WTC11 (cell line): ENCODE data around the gene IZUMO2. TPM values are rescaled to one million over a fixed set of nuclear protein-coding genes. Genes with fewer than 3 reads are reported as not detected.

ENCODE experiments used
- ATAC-seq: fragments of 200-7000 bp; cut with Tn5 transposase; 2 replicates; pipeline ENCODE4 v1.10.0; 2021; ENCODE audit warnings: mild to moderate bottlenecking, moderate library complexity
- CTCF ChIA-PET: fragments of 300-600 bp; sonication (Branson Sonifier 250); formaldehyde crosslinking; loops from one replicate; lab custom pipeline; 2021; ENCODE audit warnings: antibody characterized with exemption; lab: Charles Lee
- POLR2A ChIA-PET: fragments of 350-600 bp; sonication (Branson Sonifier 250); formaldehyde crosslinking; loops from one replicate; lab custom pipeline; 2021; ENCODE audit warnings: antibody characterized with exemption; lab: Charles Lee
- DNase-seq: peaks from one replicate; pipeline ENCODE4 v3.0.0; 2021; ENCODE audit warnings: low spot score
- H3K27ac Mint-ChIP-seq: 2 replicates; pipeline ENCODE4 v1.8.0; 2021; ENCODE audit warnings: mixed read lengths
- H3K27me3 Mint-ChIP-seq: 2 replicates; pipeline ENCODE4 v1.8.0; 2021; ENCODE audit warnings: low read depth, mild to moderate bottlenecking, moderate library complexity, mixed read lengths
- H3K36me3 Mint-ChIP-seq: 2 replicates; pipeline ENCODE4 v1.8.0; 2021; ENCODE audit warnings: mixed read lengths
- H3K4me1 Mint-ChIP-seq: 2 replicates; pipeline ENCODE4 v1.8.0; 2022; ENCODE audit warnings: mixed read lengths
- H3K4me3 Mint-ChIP-seq: 2 replicates; pipeline ENCODE4 v1.8.0; 2021; ENCODE audit warnings: mild to moderate bottlenecking, moderate library complexity, mixed read lengths
- H3K9me3 Mint-ChIP-seq: 2 replicates; pipeline ENCODE4 v1.8.0; 2021; ENCODE audit warnings: mixed read lengths
- ATF1 ChIP-seq: sonication (generic); formaldehyde crosslinking; IDR thresholded peaks from 2 replicates; pipeline ENCODE4 v1.8.1; 2023; ENCODE audit warnings: mild to moderate bottlenecking, moderate library complexity, missing genetic modification reagents
- CBFB ChIP-seq: sonication (generic); formaldehyde crosslinking; IDR thresholded peaks from 2 replicates; pipeline ENCODE4 v1.8.1; 2022; ENCODE audit warnings: mild to moderate bottlenecking, low read depth, missing genetic modification reagents
- CREB1 ChIP-seq: sonication (generic); formaldehyde crosslinking; IDR thresholded peaks from 2 replicates; pipeline ENCODE4 v1.8.0; 2023; ENCODE audit warnings: mild to moderate bottlenecking, missing genetic modification reagents
- FOXK1 ChIP-seq: sonication (generic); formaldehyde crosslinking; IDR thresholded peaks from 2 replicates; pipeline ENCODE4 v1.8.0; 2022; ENCODE audit warnings: mild to moderate bottlenecking, moderate library complexity, missing genetic modification reagents
- FOXP1 ChIP-seq: sonication (generic); formaldehyde crosslinking; IDR thresholded peaks from 2 replicates; pipeline ENCODE4 v1.8.0; 2022; ENCODE audit warnings: missing genetic modification reagents, mild to moderate bottlenecking, moderate library complexity, borderline replicate concordance
- HMGA2 ChIP-seq: fragments of 250-450 bp; sonication (Bioruptor Pico); IDR thresholded peaks from 2 replicates; pipeline ENCODE4 v1.4.0; 2021; ENCODE audit warnings: mild to moderate bottlenecking, moderate library complexity
- IRF2 ChIP-seq: sonication (generic); formaldehyde crosslinking; IDR thresholded peaks from 2 replicates; pipeline ENCODE4 v1.8.0; 2022; ENCODE audit warnings: low read depth, missing genetic modification reagents, borderline replicate concordance
- JAZF1 ChIP-seq: fragments of 250-450 bp; sonication (Bioruptor Pico); IDR thresholded peaks from 2 replicates; pipeline ENCODE4 v1.9.0; 2021; ENCODE audit warnings: moderate library complexity, mild to moderate bottlenecking, inconsistent platforms
- NFATC4 ChIP-seq: fragments of 250-450 bp; sonication (Bioruptor Pico); IDR thresholded peaks from 2 replicates; pipeline ENCODE4 v1.9.0; 2021; ENCODE audit warnings: mild to moderate bottlenecking
- RELA ChIP-seq: sonication (generic); formaldehyde crosslinking; IDR thresholded peaks from 2 replicates; pipeline ENCODE4 v1.8.1; 2022; ENCODE audit warnings: missing genetic modification reagents, mild to moderate bottlenecking, borderline replicate concordance
- SP1 ChIP-seq: sonication (generic); formaldehyde crosslinking; conservative IDR thresholded peaks from 2 replicates; pipeline ENCODE4 v1.8.1; 2022; ENCODE audit warnings: missing genetic modification reagents
- TCF7 ChIP-seq: sonication (generic); formaldehyde crosslinking; IDR thresholded peaks from 2 replicates; pipeline ENCODE4 v1.8.0; 2022; ENCODE audit warnings: mild to moderate bottlenecking, low read depth, missing genetic modification reagents, moderate library complexity
- ZBTB21 ChIP-seq: sonication (generic); formaldehyde crosslinking; IDR thresholded peaks from 2 replicates; pipeline ENCODE4 v1.8.1; 2023; ENCODE audit warnings: mild to moderate bottlenecking, missing genetic modification reagents, borderline replicate concordance
- ZNF219 ChIP-seq: sonication (generic); formaldehyde crosslinking; IDR thresholded peaks from 2 replicates; pipeline ENCODE4 v1.8.0; 2023; ENCODE audit warnings: missing genetic modification reagents, mild to moderate bottlenecking, borderline replicate concordance
- ZNF671 ChIP-seq: fragments of 250-450 bp; sonication (Bioruptor Pico); IDR thresholded peaks from 2 replicates; pipeline ENCODE4 v1.8.0; 2021; ENCODE audit warnings: mild to moderate bottlenecking
- total RNA-seq: library from RNA; stranded (reverse); gene quantifications from 3 replicates; pipeline ENCODE4 v1.2.3, GENCODE V29; 2021
- TF ChIP-seq, protein P1 (sequence below): sonication (generic); formaldehyde crosslinking; IDR thresholded peaks from 2 replicates; pipeline ENCODE4 v1.8.1; 2022; ENCODE audit warnings: low read depth, missing genetic modification reagents, borderline replicate concordance
- TF ChIP-seq, protein P2 (sequence below): sonication (generic); formaldehyde crosslinking; IDR thresholded peaks from 2 replicates; pipeline ENCODE4 v1.8.1; 2022; ENCODE audit warnings: mild to moderate bottlenecking, moderate library complexity, missing genetic modification reagents
- TF ChIP-seq, protein P3 (sequence below): sonication (generic); formaldehyde crosslinking; IDR thresholded peaks from 2 replicates; pipeline ENCODE4 v1.8.1; 2023; ENCODE audit warnings: mild to moderate bottlenecking, missing genetic modification reagents
- TF ChIP-seq, protein P4 (sequence below): sonication (generic); formaldehyde crosslinking; IDR thresholded peaks from 2 replicates; pipeline ENCODE4 v1.8.0; 2023; ENCODE audit warnings: missing genetic modification reagents, mild to moderate bottlenecking, borderline replicate concordance
- TF ChIP-seq, protein P5 (sequence below): fragments of 250-450 bp; sonication (Bioruptor Pico); IDR thresholded peaks from 2 replicates; pipeline ENCODE4 v1.9.0; 2021; ENCODE audit warnings: mild to moderate bottlenecking
- TF ChIP-seq, protein P6 (sequence below): fragments of 200-600 bp; IDR thresholded peaks from 2 replicates; pipeline ENCODE4 v1.8.0; 2022; ENCODE audit warnings: antibody characterized with exemption

IZUMO2 gene
- total RNA-seq, 1 experiment from 2014 or later = 1.0 TPM

DNA sequence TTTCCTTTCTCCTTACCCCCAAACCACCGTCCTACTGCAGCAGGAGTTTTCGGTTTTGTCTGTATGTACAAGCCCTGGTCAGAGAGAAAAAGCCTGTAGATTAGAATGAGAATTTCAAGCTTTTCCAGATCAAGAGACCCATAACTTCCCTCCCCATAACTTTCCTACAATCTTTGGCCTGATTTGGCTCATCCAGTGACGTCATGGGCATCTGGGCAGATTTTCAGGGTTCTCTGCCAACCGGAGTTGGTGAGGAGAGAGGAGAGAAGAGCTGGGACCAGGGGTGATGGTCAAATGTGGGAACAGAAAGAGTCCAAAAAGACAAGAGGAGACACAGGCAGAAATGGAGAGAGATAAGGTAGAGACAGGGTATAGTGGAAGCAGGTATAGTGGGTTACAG, 10.5 kb downstream of the IZUMO2 start (continued):
- TF ChIP-seq, protein P1, sequence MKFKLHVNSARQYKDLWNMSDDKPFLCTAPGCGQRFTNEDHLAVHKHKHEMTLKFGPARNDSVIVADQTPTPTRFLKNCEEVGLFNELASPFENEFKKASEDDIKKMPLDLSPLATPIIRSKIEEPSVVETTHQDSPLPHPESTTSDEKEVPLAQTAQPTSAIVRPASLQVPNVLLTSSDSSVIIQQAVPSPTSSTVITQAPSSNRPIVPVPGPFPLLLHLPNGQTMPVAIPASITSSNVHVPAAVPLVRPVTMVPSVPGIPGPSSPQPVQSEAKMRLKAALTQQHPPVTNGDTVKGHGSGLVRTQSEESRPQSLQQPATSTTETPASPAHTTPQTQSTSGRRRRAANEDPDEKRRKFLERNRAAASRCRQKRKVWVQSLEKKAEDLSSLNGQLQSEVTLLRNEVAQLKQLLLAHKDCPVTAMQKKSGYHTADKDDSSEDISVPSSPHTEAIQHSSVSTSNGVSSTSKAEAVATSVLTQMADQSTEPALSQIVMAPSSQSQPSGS (CRISPR knock-in tag) = no peak
- TF ChIP-seq, protein P2, sequence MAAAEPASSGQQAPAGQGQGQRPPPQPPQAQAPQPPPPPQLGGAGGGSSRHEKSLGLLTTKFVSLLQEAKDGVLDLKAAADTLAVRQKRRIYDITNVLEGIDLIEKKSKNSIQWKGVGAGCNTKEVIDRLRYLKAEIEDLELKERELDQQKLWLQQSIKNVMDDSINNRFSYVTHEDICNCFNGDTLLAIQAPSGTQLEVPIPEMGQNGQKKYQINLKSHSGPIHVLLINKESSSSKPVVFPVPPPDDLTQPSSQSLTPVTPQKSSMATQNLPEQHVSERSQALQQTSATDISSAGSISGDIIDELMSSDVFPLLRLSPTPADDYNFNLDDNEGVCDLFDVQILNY (CRISPR knock-in tag) = no peak
- TF ChIP-seq CBFB (CRISPR knock-in tag) (no peak), HMGA2 (no peak), IRF2 (CRISPR knock-in tag) (no peak), RELA (CRISPR knock-in tag) (no peak), ZNF219 (CRISPR knock-in tag) (no peak), ZBTB21 (CRISPR knock-in tag) (no peak)
- TF ChIP-seq, protein P3, sequence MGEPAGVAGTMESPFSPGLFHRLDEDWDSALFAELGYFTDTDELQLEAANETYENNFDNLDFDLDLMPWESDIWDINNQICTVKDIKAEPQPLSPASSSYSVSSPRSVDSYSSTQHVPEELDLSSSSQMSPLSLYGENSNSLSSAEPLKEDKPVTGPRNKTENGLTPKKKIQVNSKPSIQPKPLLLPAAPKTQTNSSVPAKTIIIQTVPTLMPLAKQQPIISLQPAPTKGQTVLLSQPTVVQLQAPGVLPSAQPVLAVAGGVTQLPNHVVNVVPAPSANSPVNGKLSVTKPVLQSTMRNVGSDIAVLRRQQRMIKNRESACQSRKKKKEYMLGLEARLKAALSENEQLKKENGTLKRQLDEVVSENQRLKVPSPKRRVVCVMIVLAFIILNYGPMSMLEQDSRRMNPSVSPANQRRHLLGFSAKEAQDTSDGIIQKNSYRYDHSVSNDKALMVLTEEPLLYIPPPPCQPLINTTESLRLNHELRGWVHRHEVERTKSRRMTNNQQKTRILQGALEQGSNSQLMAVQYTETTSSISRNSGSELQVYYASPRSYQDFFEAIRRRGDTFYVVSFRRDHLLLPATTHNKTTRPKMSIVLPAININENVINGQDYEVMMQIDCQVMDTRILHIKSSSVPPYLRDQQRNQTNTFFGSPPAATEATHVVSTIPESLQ (CRISPR knock-in tag) = no peak
- TF ChIP-seq, protein P4, sequence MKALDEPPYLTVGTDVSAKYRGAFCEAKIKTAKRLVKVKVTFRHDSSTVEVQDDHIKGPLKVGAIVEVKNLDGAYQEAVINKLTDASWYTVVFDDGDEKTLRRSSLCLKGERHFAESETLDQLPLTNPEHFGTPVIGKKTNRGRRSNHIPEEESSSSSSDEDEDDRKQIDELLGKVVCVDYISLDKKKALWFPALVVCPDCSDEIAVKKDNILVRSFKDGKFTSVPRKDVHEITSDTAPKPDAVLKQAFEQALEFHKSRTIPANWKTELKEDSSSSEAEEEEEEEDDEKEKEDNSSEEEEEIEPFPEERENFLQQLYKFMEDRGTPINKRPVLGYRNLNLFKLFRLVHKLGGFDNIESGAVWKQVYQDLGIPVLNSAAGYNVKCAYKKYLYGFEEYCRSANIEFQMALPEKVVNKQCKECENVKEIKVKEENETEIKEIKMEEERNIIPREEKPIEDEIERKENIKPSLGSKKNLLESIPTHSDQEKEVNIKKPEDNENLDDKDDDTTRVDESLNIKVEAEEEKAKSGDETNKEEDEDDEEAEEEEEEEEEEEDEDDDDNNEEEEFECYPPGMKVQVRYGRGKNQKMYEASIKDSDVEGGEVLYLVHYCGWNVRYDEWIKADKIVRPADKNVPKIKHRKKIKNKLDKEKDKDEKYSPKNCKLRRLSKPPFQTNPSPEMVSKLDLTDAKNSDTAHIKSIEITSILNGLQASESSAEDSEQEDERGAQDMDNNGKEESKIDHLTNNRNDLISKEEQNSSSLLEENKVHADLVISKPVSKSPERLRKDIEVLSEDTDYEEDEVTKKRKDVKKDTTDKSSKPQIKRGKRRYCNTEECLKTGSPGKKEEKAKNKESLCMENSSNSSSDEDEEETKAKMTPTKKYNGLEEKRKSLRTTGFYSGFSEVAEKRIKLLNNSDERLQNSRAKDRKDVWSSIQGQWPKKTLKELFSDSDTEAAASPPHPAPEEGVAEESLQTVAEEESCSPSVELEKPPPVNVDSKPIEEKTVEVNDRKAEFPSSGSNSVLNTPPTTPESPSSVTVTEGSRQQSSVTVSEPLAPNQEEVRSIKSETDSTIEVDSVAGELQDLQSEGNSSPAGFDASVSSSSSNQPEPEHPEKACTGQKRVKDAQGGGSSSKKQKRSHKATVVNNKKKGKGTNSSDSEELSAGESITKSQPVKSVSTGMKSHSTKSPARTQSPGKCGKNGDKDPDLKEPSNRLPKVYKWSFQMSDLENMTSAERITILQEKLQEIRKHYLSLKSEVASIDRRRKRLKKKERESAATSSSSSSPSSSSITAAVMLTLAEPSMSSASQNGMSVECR (CRISPR knock-in tag) = no peak

DNA sequence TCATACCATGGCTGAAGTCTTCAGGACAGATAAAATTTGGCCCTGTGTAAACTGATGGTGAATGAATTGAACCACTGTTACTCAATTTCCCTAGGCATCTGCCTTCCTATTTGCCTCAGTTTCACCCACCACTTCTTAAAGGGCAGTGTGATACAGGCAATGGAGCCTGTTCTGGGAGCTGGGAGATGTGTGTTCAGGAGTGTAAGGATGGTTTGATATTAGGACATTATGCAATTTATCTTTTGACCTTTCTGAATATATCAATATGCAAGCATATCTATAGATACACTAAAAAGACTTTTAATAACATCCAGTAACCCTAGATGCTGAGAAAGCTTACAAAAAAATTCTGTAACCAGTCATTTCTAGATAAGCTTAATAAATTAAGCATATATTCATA, 14.6 kb downstream of the IZUMO2 start:
- H3K27me3 Mint-ChIP-seq = peaks cover 32% of the 10 kb centered on the region
- no peak for ATAC-seq
- no peaks in the 10 kb centered on the region for H3K36me3 Mint-ChIP-seq
- POLR2A ChIA-PET = interaction anchor here (1.1 to 1.2 kb wide), 2 partner anchors 144 to 185 kb away, joined by 3 read pairs; no protein-coding TSS in a partner anchor
- H3K27ac Mint-ChIP-seq = no peak overlapping the region
- no peaks in the 10 kb centered on the region for H3K9me3 Mint-ChIP-seq
- H3K4me3 Mint-ChIP-seq = peak overlapping the region; percentile 72
- H3K4me1 Mint-ChIP-seq = peaks cover 7% of the 10 kb centered on the region
- no peak for DNase-seq
- CTCF ChIA-PET = interaction anchor here (0.5 to 3.0 kb wide), 24 partner anchors 12 to 407 kb away, joined by 3 to 19 read pairs (median 5); partner anchors contain the start of genes KCNC3 and MYH14
- no peak for TF ChIP-seq SP1 (CRISPR knock-in tag)
- no peak for TF ChIP-seq CREB1 (CRISPR knock-in tag)
- TF ChIP-seq, protein P5, sequence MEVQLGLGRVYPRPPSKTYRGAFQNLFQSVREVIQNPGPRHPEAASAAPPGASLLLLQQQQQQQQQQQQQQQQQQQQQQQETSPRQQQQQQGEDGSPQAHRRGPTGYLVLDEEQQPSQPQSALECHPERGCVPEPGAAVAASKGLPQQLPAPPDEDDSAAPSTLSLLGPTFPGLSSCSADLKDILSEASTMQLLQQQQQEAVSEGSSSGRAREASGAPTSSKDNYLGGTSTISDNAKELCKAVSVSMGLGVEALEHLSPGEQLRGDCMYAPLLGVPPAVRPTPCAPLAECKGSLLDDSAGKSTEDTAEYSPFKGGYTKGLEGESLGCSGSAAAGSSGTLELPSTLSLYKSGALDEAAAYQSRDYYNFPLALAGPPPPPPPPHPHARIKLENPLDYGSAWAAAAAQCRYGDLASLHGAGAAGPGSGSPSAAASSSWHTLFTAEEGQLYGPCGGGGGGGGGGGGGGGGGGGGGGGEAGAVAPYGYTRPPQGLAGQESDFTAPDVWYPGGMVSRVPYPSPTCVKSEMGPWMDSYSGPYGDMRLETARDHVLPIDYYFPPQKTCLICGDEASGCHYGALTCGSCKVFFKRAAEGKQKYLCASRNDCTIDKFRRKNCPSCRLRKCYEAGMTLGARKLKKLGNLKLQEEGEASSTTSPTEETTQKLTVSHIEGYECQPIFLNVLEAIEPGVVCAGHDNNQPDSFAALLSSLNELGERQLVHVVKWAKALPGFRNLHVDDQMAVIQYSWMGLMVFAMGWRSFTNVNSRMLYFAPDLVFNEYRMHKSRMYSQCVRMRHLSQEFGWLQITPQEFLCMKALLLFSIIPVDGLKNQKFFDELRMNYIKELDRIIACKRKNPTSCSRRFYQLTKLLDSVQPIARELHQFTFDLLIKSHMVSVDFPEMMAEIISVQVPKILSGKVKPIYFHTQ (CRISPR knock-in tag) = no peak
- no peak for TF ChIP-seq ATF1 (CRISPR knock-in tag)
- TF ChIP-seq NFATC4 (CRISPR knock-in tag) = no peak
- no peak for TF ChIP-seq TCF7 (CRISPR knock-in tag)
- TF ChIP-seq, protein P6, sequence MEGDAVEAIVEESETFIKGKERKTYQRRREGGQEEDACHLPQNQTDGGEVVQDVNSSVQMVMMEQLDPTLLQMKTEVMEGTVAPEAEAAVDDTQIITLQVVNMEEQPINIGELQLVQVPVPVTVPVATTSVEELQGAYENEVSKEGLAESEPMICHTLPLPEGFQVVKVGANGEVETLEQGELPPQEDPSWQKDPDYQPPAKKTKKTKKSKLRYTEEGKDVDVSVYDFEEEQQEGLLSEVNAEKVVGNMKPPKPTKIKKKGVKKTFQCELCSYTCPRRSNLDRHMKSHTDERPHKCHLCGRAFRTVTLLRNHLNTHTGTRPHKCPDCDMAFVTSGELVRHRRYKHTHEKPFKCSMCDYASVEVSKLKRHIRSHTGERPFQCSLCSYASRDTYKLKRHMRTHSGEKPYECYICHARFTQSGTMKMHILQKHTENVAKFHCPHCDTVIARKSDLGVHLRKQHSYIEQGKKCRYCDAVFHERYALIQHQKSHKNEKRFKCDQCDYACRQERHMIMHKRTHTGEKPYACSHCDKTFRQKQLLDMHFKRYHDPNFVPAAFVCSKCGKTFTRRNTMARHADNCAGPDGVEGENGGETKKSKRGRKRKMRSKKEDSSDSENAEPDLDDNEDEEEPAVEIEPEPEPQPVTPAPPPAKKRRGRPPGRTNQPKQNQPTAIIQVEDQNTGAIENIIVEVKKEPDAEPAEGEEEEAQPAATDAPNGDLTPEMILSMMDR = no peak
- TF ChIP-seq FOXP1 (CRISPR knock-in tag) = no peak
- TF ChIP-seq FOXK1 (CRISPR knock-in tag) = no peak
- TF ChIP-seq, protein P1 (CRISPR knock-in tag) = no peak
- no peak for TF ChIP-seq JAZF1
- TF ChIP-seq ZNF671 = no peak
